Thyroid gland (tissue), 4 donors: ENCODE measurements around the gene ASAP2. TPM values are rescaled to one million over a fixed set of nuclear protein-coding genes. Genes with fewer than 3 reads are reported as not detected.

Experiments
- DNase-seq, 2 donors: peaks; one replicate each; pipeline ENCODE4 v3.0.0-alpha.2; 2019
- H3K27ac ChIP-seq, 3 donors: fragments of 200-600 bp; sonication (generic); 1 replicate in 2 of 3; 2 replicates in 1 of 3; pipeline ENCODE4 v1.5.1; 2016 to 2019; ENCODE audit warnings: mild to moderate bottlenecking in 1 of 3, moderate library complexity in 1 of 3
- H3K27me3 ChIP-seq: fragments of 200-600 bp; sonication (generic); one replicate; pipeline ENCODE4 v1.5.1; 2019
- H3K36me3 ChIP-seq, 2 donors: fragments of 200-600 bp; sonication (generic); one replicate each; pipeline ENCODE4 v1.5.1; 2016 to 2019
- H3K4me1 ChIP-seq, 2 donors: fragments of 200-600 bp; sonication (generic); one replicate each; pipeline ENCODE4 v1.5.1; 2017 to 2019
- H3K4me3 ChIP-seq, 3 donors: fragments of 200-600 bp; sonication (generic); replicated peaks in 1 of 3; 1 replicate in 2 of 3; 2 replicates in 1 of 3; pipeline ENCODE4 v1.5.1; 2016; ENCODE audit warnings: mild to moderate bottlenecking in 1 of 3
- H3K9me3 ChIP-seq: fragments of 200-600 bp; sonication (generic); one replicate; pipeline ENCODE4 v1.5.1; 2017
- CTCF ChIP-seq, 6 experiments: fragments of 200-600 bp in 3 of 6; fragments of 450-650 bp in 3 of 6; sonication (generic) in 3 of 6; IDR thresholded peaks; one replicate each; pipeline ENCODE4 v1.5.1; 2016 to 2019; ENCODE audit warnings: antibody characterized with exemption in 6 of 6, mild to moderate bottlenecking in 2 of 6, inconsistent platforms in 1 of 6, moderate library complexity in 1 of 6
- POLR2A ChIP-seq, 2 donors: fragments of 450-650 bp; IDR thresholded peaks; one replicate each; pipeline ENCODE4 v1.6.1; 2017; ENCODE audit warnings: antibody characterized with exemption in 2 of 2, mild to moderate bottlenecking in 2 of 2, moderate library complexity in 1 of 2
- WGBS, 2 donors: methylation state at CpG; one replicate each; pipeline ENCODE4 v1.1.5; 2017; 5-methylcytosine and 5-hydroxymethylcytosine counted together
- intact Hi-C: fragments of 100-400 bp; cut with DNase I; formaldehyde crosslinking; loops from one replicate; pipeline ENCODE4 v1.15.1; 2023
- total RNA-seq, 4 donors: library from RNA; depleted of rRNA; stranded (reverse); fragments of >200 nt; gene quantifications; one replicate each; pipeline ENCODE4 v1.2.3, GENCODE V29; 2016

Gene ASAP2
- total RNA-seq, 4 donors from 2014 or later: 40.3 to 55.3 (median 47.3) TPM

- no peak overlapping the region for H3K4me3 ChIP-seq
- H3K4me1 ChIP-seq: peaks cover 76 to 94% of the 10 kb centered on the region in 2 donors
- H3K9me3 ChIP-seq: no peaks in the 10 kb centered on the region
- WGBS, 2 donors: 58 to 61% methylated on average over 6 of the region's 6 CpGs
- no peaks in the 10 kb centered on the region for H3K36me3 ChIP-seq
- intact Hi-C loops: no loop called here
- no peak for TF ChIP-seq CTCF (IDR thresholded peaks at IDR 0.05)
- no peak for TF ChIP-seq POLR2A (IDR thresholded peaks at IDR 0.05)
- H3K27ac ChIP-seq: peak overlapping the region; percentile 65 to 83 (median 81)
- H3K27me3 ChIP-seq: no peaks in the 10 kb centered on the region
- DNase-seq: peak in 1 of 2 donors; percentile 20
Observed at GRCh38 chr2:9236867-9237266, 30.3 kb downstream of the ASAP2 start.

GRCh38 chr2:9237831-9238230 lies 31.2 kb downstream of the ASAP2 start:
- no peak overlapping the region for H3K4me3 ChIP-seq
- DNase-seq: no peak
- TF ChIP-seq CTCF (IDR thresholded peaks at IDR 0.05): no peak
- TF ChIP-seq POLR2A (IDR thresholded peaks at IDR 0.05): no peak
- intact Hi-C loops: no loop called here
- no peaks in the 10 kb centered on the region for H3K27me3 ChIP-seq
- no peaks in the 10 kb centered on the region for H3K36me3 ChIP-seq
- peak overlapping the region; percentile 8 to 83 (median 81) for H3K27ac ChIP-seq
- no peaks in the 10 kb centered on the region for H3K9me3 ChIP-seq
- peaks cover 70 to 94% of the 10 kb centered on the region in 2 donors for H3K4me1 ChIP-seq
- 88 to 93% methylated on average over 5 of the region's 5 CpGs for WGBS, 2 donors

- no peaks in the 10 kb centered on the region for H3K27me3 ChIP-seq
- 75 to 77% methylated on average over 7 of the region's 7 CpGs for WGBS, 2 donors
- no peak for TF ChIP-seq CTCF (IDR thresholded peaks at IDR 0.05)
- no peak for TF ChIP-seq POLR2A (IDR thresholded peaks at IDR 0.05)
- H3K4me1 ChIP-seq: peaks cover 62 to 85% of the 10 kb centered on the region in 2 donors
- DNase-seq: no peak
- H3K27ac ChIP-seq: peak overlapping the region in 2 of 3 donors; percentile 81 to 83
- no peak overlapping the region for H3K4me3 ChIP-seq
- H3K36me3 ChIP-seq: no peaks in the 10 kb centered on the region
- no peaks in the 10 kb centered on the region for H3K9me3 ChIP-seq
- intact Hi-C loops: no loop called here
Observed at GRCh38 chr2:9238591-9239326, 32.1 kb downstream of the ASAP2 start.

- Histone ChIP-seq H3K4me1 (peaks cover 54 to 81% of the 10 kb centered on the region in 2 donors), H3K9me3 (no peaks in the 10 kb centered on the region), H3K4me3 (no peak overlapping the region), H3K27ac (no peak overlapping the region), H3K27me3 (no peaks in the 10 kb centered on the region), H3K36me3 (no peaks in the 10 kb centered on the region)
- TF ChIP-seq POLR2A (IDR thresholded peaks at IDR 0.05) (no peak), CTCF (IDR thresholded peaks at IDR 0.05) (no peak)
- intact Hi-C loops: no loop called here
- 70 to 80% methylated on average over 5 of the region's 5 CpGs for WGBS, 2 donors
- peak; percentile 50 to 55 for DNase-seq
Observed at GRCh38 chr2:9239616-9240015, 33.0 kb downstream of the ASAP2 start.

GRCh38 chr2:9240745-9241144 lies 34.1 kb downstream of the ASAP2 start:
- TF ChIP-seq POLR2A (IDR thresholded peaks at IDR 0.05): no peak
- no peak for TF ChIP-seq CTCF (IDR thresholded peaks at IDR 0.05)
- WGBS, 2 donors: 60 to 84% methylated on average over 4 of the region's 4 CpGs

More at GRCh38 chr2:9240745-9241144, 34.1 kb downstream of the ASAP2 start:
- intact Hi-C loops: no loop called here
- Histone ChIP-seq H3K36me3 (no peaks in the 10 kb centered on the region), H3K4me3 (no peak overlapping the region), H3K4me1 (peaks cover 53 to 81% of the 10 kb centered on the region in 2 donors), H3K27me3 (no peaks in the 10 kb centered on the region), H3K9me3 (no peaks in the 10 kb centered on the region), H3K27ac (no peak overlapping the region)
- no peak for DNase-seq
